Measurements from ENCODE around the gene GRIK4.

DNA sequence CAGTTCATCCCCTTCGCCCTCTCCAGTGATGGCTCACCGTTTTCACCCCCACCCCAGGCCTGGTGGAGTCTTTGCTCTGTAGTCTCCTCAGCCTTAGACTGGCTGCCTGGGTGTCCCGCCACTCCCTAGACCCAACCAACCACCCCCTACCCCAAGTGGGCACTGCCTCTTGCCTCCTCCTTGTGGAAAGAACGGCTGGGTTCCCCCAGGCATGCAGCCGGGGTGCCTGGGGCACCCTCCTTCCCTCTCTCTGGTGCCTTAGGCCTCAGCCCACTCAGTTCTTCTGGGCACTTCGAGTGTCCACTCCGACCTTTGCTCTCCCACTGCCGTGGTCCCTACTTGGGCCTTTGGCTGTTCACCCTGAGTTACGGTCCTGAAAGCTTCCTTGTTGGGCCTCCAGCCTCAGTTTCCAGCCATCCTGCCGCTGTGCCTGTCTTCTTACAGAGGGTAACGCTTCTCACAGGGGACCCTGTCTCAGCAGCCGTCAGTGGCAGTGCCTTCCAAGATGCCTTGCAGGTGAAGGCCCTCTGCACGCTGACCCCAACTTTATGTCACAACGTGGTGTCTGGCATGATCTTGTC is 3.1 kb downstream of the GRIK4 start:
- TF ChIP-seq CTCF (conservative IDR thresholded peaks at IDR 0.05 in 1 of 2, IDR thresholded peaks at IDR 0.05 in 1 of 2; ENCODE audit: extremely low read depth in 1 of 2, insufficient read depth in 1 of 2, low read depth in 1 of 2, low read length in 2 of 2) (no peak), EZH2 (IDR thresholded peaks at IDR 0.05; ENCODE audit: borderline replicate concordance, low read length) (no peak)

All from mammary epithelial cell (primary cell).